GM18511 (cell line): ENCODE results near the gene HDAC8.

ENCODE experiments used
- ATAC-seq: cut with Tn5 transposase; IDR thresholded peaks from one replicate; pipeline ENCODE4 v1.9.1; 2021; ENCODE audit warnings: mild to moderate bottlenecking, moderate library complexity; ENCODE audit not compliant: unreplicated experiment

Gene HDAC8

GRCh38 chrX:72299891-72300630, 272.6 kb downstream of the HDAC8 start:
- ATAC-seq: no peak

- no peak for ATAC-seq
Observed at GRCh38 chrX:72297953-72298730, 274.5 kb downstream of the HDAC8 start.

- no peak for ATAC-seq
Observed at GRCh38 chrX:72296991-72297390, 275.7 kb downstream of the HDAC8 start.

- no peak for ATAC-seq
Observed at GRCh38 chrX:72295745-72296144, 276.9 kb downstream of the HDAC8 start.

- ATAC-seq: no peak
Observed at GRCh38 chrX:72294497-72294896, 278.1 kb downstream of the HDAC8 start.

GRCh38 chrX:72282302-72282701, 290.3 kb downstream of the HDAC8 start:
- no peak for ATAC-seq

GRCh38 chrX:72280321-72280845, 292.3 kb downstream of the HDAC8 start:
- ATAC-seq: no peak
